IPS-15b (cell line): ENCODE measurements around the gene NR2F1.

Experiments
- H3K27me3 ChIP-seq: one replicate; pipeline ENCODE4 v1.6.1; 2013; ENCODE audit warnings: low read length; ENCODE audit not compliant: control insufficient read depth, insufficient read depth
- H3K36me3 ChIP-seq: one replicate; pipeline ENCODE4 v1.6.1; 2013; ENCODE audit warnings: low read length; ENCODE audit not compliant: control insufficient read depth, insufficient read depth
- H3K4me1 ChIP-seq: one replicate; pipeline ENCODE4 v1.6.1; 2013; ENCODE audit warnings: mild to moderate bottlenecking, low read length; ENCODE audit not compliant: control insufficient read depth, insufficient read depth
- H3K4me3 ChIP-seq: one replicate; pipeline ENCODE4 v1.5.1; 2013; ENCODE audit warnings: low read depth, low read length
- H3K9ac ChIP-seq: one replicate; pipeline ENCODE4 v1.6.1; 2013; ENCODE audit warnings: low read depth, mild to moderate bottlenecking, low read length
- H3K9me3 ChIP-seq: one replicate; pipeline ENCODE4 v1.6.1; 2013; ENCODE audit warnings: mild to moderate bottlenecking, low read length; ENCODE audit not compliant: control insufficient read depth, insufficient read depth

Gene NR2F1

GRCh38 chr5:93603793-93604643 lies 21.0 kb downstream of the NR2F1 start:
- no peaks in the 10 kb centered on the region for H3K9me3 ChIP-seq
- H3K27me3 ChIP-seq: peaks cover 99% of the 10 kb centered on the region
- peaks cover 2% of the 10 kb centered on the region for H3K4me1 ChIP-seq
- H3K4me3 ChIP-seq: no peak overlapping the region
- no peaks in the 10 kb centered on the region for H3K36me3 ChIP-seq
- H3K9ac ChIP-seq: no peak overlapping the region

GRCh38 chr5:93604644-93605515 lies 21.9 kb downstream of the NR2F1 start:
- H3K4me1 ChIP-seq: no peaks in the 10 kb centered on the region
- no peak overlapping the region for H3K9ac ChIP-seq
- H3K9me3 ChIP-seq: no peaks in the 10 kb centered on the region
- no peak overlapping the region for H3K4me3 ChIP-seq
- peaks cover 99% of the 10 kb centered on the region for H3K27me3 ChIP-seq
- no peaks in the 10 kb centered on the region for H3K36me3 ChIP-seq

GRCh38 chr5:93606382-93606752 lies 23.3 kb downstream of the NR2F1 start:
- H3K9me3 ChIP-seq: no peaks in the 10 kb centered on the region
- H3K4me1 ChIP-seq: peaks cover 8% of the 10 kb centered on the region
- peaks cover 99% of the 10 kb centered on the region for H3K27me3 ChIP-seq
- no peak overlapping the region for H3K9ac ChIP-seq
- H3K4me3 ChIP-seq: no peak overlapping the region
- no peaks in the 10 kb centered on the region for H3K36me3 ChIP-seq

- Histone ChIP-seq H3K4me1 (peaks cover 12% of the 10 kb centered on the region), H3K27me3 (peaks cover 97% of the 10 kb centered on the region), H3K4me3 (peak overlapping the region; percentile 24), H3K9me3 (no peaks in the 10 kb centered on the region), H3K9ac (no peak overlapping the region), H3K36me3 (no peaks in the 10 kb centered on the region)
Observed at GRCh38 chr5:93607367-93608258, 24.6 kb downstream of the NR2F1 start.

GRCh38 chr5:93608855-93609254 lies 25.8 kb downstream of the NR2F1 start:
- Histone ChIP-seq H3K4me3 (no peak overlapping the region), H3K9me3 (no peaks in the 10 kb centered on the region), H3K36me3 (no peaks in the 10 kb centered on the region), H3K4me1 (peaks cover 15% of the 10 kb centered on the region), H3K27me3 (peaks cover 97% of the 10 kb centered on the region), H3K9ac (no peak overlapping the region)

- H3K36me3 ChIP-seq: no peaks in the 10 kb centered on the region
- no peak overlapping the region for H3K9ac ChIP-seq
- peaks cover 99% of the 10 kb centered on the region for H3K27me3 ChIP-seq
Observed at GRCh38 chr5:93609762-93610161, 26.7 kb downstream of the NR2F1 start.

GRCh38 chr5:93610581-93611272 lies 27.7 kb downstream of the NR2F1 start:
- Histone ChIP-seq H3K4me1 (peaks cover 15% of the 10 kb centered on the region), H3K36me3 (no peaks in the 10 kb centered on the region), H3K27me3 (peaks cover 99% of the 10 kb centered on the region), H3K9me3 (no peaks in the 10 kb centered on the region), H3K4me3 (no peak overlapping the region), H3K9ac (no peak overlapping the region)

More at GRCh38 chr5:93609762-93610161, 26.7 kb downstream of the NR2F1 start:
- Histone ChIP-seq H3K9me3 (no peaks in the 10 kb centered on the region), H3K4me3 (no peak overlapping the region), H3K4me1 (peaks cover 15% of the 10 kb centered on the region)

- no peaks in the 10 kb centered on the region for H3K9me3 ChIP-seq
- H3K27me3 ChIP-seq: peaks cover 99% of the 10 kb centered on the region
- peak overlapping the region; percentile 41 for H3K4me3 ChIP-seq
- peaks cover 15% of the 10 kb centered on the region for H3K4me1 ChIP-seq
- no peaks in the 10 kb centered on the region for H3K36me3 ChIP-seq
- no peak overlapping the region for H3K9ac ChIP-seq
Observed at GRCh38 chr5:93611273-93611975, 28.4 kb downstream of the NR2F1 start.

- Histone ChIP-seq H3K27me3 (peaks cover 99% of the 10 kb centered on the region), H3K9ac (no peak overlapping the region), H3K9me3 (no peaks in the 10 kb centered on the region), H3K4me3 (peak overlapping the region; percentile 41), H3K36me3 (no peaks in the 10 kb centered on the region), H3K4me1 (peaks cover 15% of the 10 kb centered on the region)
Observed at GRCh38 chr5:93611976-93612854, 29.2 kb downstream of the NR2F1 start.

GRCh38 chr5:93612855-93613243 lies 29.8 kb downstream of the NR2F1 start:
- Histone ChIP-seq H3K9me3 (no peaks in the 10 kb centered on the region), H3K4me3 (no peak overlapping the region), H3K36me3 (no peaks in the 10 kb centered on the region), H3K27me3 (peaks cover 99% of the 10 kb centered on the region), H3K4me1 (peaks cover 18% of the 10 kb centered on the region), H3K9ac (no peak overlapping the region)
